ENCODE results near the gene MYOG.
A peak's percentile ranks its signal among the peaks of the same experiment; 100 is the strongest.

- peak; percentile 60 for TF ChIP-seq CTCF (conservative IDR thresholded peaks at IDR 0.05; ENCODE audit: low read length)
- TF ChIP-seq EZH2phosphoT487 (IDR thresholded peaks at IDR 0.05; ENCODE audit: borderline replicate concordance): no peak
Observed at GRCh38 chr1:203126151-203126865, 40.5 kb upstream of the MYOG start.
